HL-60 (cell line): ENCODE results near the gene GNA14.

Source experiments
- DNase-seq, 2 experiments: peaks; one replicate each; pipeline ENCODE4 v3.0.0-alpha.2; 2010 to 2020; ENCODE audit warnings: low read depth in 1 of 2, low spot score in 1 of 2
- H3K27ac ChIP-seq: fragments of 250-450 bp; sonication (Bioruptor Pico); replicated peaks from 2 replicates; pipeline ENCODE4 v1.5.1; 2020; ENCODE audit warnings: mild to moderate bottlenecking, moderate library complexity
- H3K27me3 ChIP-seq: fragments of 250-450 bp; sonication (Bioruptor Pico); 2 replicates; pipeline ENCODE4 v1.5.1; 2021; ENCODE audit warnings: mild to moderate bottlenecking, moderate library complexity; ENCODE audit not compliant: insufficient read depth, poor library complexity, severe bottlenecking
- H3K4me3 ChIP-seq: replicated peaks from 2 replicates; pipeline ENCODE4 v1.5.1; 2011; ENCODE audit warnings: mild to moderate bottlenecking, control low read depth, low read length; ENCODE audit not compliant: insufficient read depth
- GABPA ChIP-seq: IDR thresholded peaks from 2 replicates; pipeline ENCODE4 v1.6.1; 2012; ENCODE audit warnings: low read depth
- POLR2AphosphoS5 ChIP-seq: IDR thresholded peaks from 2 replicates; pipeline ENCODE4 v1.6.1; 2012; ENCODE audit warnings: low read depth
- SPI1 ChIP-seq: IDR thresholded peaks from 2 replicates; pipeline ENCODE4 v1.6.1; 2012; ENCODE audit warnings: low read depth, mild to moderate bottlenecking, borderline replicate concordance
- TF ChIP-seq, protein P1 (sequence below): IDR thresholded peaks from one replicate; pipeline ENCODE4 v1.5.1; 2011; ENCODE audit warnings: low read length, control low read depth, inconsistent platforms; ENCODE audit not compliant: insufficient read depth
- TF ChIP-seq, protein P2 (sequence below): IDR thresholded peaks from 2 replicates; pipeline ENCODE4 v1.6.1; 2012; ENCODE audit warnings: low read depth; ENCODE audit not compliant: insufficient replicate concordance

The GNA14 gene

DNA sequence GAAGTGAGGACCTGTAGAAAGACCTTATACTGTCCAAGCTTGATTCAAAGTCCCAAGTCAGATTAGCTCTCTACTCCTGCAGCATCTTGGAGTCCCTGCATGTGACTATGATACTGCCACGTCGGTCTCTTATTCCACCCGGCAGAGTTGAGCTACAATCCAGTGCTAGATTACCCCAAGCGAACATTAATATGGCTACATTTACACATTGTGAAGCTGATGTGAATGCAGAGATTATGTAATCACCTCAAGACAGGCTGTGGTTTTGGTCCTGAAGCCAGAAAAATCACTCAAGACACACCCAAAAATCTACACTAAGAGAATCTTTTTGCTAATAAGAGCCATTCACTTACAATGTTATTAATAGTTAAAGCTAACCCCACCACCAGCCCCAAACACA is 116.7 kb downstream of the GNA14 start:
- H3K27me3 ChIP-seq, result no peaks in the 10 kb centered on the region
- H3K4me3 ChIP-seq, result no peak overlapping the region
- H3K27ac ChIP-seq, result no peak overlapping the region
- DNase-seq, result no peak
- TF ChIP-seq, protein P1, sequence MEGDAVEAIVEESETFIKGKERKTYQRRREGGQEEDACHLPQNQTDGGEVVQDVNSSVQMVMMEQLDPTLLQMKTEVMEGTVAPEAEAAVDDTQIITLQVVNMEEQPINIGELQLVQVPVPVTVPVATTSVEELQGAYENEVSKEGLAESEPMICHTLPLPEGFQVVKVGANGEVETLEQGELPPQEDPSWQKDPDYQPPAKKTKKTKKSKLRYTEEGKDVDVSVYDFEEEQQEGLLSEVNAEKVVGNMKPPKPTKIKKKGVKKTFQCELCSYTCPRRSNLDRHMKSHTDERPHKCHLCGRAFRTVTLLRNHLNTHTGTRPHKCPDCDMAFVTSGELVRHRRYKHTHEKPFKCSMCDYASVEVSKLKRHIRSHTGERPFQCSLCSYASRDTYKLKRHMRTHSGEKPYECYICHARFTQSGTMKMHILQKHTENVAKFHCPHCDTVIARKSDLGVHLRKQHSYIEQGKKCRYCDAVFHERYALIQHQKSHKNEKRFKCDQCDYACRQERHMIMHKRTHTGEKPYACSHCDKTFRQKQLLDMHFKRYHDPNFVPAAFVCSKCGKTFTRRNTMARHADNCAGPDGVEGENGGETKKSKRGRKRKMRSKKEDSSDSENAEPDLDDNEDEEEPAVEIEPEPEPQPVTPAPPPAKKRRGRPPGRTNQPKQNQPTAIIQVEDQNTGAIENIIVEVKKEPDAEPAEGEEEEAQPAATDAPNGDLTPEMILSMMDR, result no peak
- no peak for TF ChIP-seq GABPA
- TF ChIP-seq, protein P2, sequence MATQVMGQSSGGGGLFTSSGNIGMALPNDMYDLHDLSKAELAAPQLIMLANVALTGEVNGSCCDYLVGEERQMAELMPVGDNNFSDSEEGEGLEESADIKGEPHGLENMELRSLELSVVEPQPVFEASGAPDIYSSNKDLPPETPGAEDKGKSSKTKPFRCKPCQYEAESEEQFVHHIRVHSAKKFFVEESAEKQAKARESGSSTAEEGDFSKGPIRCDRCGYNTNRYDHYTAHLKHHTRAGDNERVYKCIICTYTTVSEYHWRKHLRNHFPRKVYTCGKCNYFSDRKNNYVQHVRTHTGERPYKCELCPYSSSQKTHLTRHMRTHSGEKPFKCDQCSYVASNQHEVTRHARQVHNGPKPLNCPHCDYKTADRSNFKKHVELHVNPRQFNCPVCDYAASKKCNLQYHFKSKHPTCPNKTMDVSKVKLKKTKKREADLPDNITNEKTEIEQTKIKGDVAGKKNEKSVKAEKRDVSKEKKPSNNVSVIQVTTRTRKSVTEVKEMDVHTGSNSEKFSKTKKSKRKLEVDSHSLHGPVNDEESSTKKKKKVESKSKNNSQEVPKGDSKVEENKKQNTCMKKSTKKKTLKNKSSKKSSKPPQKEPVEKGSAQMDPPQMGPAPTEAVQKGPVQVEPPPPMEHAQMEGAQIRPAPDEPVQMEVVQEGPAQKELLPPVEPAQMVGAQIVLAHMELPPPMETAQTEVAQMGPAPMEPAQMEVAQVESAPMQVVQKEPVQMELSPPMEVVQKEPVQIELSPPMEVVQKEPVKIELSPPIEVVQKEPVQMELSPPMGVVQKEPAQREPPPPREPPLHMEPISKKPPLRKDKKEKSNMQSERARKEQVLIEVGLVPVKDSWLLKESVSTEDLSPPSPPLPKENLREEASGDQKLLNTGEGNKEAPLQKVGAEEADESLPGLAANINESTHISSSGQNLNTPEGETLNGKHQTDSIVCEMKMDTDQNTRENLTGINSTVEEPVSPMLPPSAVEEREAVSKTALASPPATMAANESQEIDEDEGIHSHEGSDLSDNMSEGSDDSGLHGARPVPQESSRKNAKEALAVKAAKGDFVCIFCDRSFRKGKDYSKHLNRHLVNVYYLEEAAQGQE, result no peak
- TF ChIP-seq SPI1, result no peak
- TF ChIP-seq POLR2AphosphoS5, result no peak

DNA sequence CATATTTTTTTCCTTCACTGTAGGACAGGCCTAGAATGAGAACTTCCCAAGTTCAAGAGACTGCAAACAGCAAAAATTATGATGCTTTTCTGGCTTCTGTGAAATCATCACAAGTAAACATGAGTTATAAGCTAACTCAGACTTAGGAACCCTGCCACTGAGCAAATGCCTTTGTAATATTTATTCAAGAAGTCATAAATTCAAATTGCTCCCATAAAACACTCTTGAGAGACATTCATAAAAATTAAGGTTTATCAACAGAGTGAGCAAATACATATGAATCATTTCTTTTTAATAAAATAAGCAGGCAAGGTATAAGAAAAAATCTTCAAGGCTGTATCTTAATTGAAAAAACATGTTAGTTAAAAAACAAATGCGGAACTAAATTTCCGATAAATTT is 124.2 kb downstream of the GNA14 start:
- H3K27ac ChIP-seq, result no peak overlapping the region
- TF ChIP-seq GABPA, result no peak
- TF ChIP-seq, protein P1, result no peak
- TF ChIP-seq SPI1, result no peak
- TF ChIP-seq POLR2AphosphoS5, result no peak
- TF ChIP-seq, protein P2, result no peak
- DNase-seq, result no peak
- no peak overlapping the region for H3K4me3 ChIP-seq
- no peaks in the 10 kb centered on the region for H3K27me3 ChIP-seq

DNA sequence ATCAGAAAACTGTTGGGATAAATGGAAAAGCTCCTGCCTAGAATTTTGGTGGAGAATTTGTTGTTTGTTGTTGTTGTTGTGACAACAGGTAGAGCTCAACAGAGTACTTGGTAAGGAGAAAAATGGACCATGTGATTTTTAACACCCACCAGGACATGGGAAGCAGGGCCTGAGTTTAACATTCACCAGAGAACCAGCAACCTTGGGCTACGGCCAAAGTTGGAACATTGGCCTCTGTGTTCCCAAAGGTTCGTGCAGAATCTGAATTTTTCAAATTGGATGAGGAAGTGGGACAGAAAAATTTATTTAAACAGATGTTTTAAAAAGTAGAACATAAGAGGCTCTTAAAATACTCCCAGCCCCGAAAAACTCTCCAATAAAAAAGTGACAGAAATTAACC is 127.0 kb downstream of the GNA14 start:
- Histone ChIP-seq H3K27me3 (no peaks in the 10 kb centered on the region), H3K27ac (no peak overlapping the region), H3K4me3 (no peak overlapping the region)
- no peak for DNase-seq
- TF ChIP-seq GABPA (no peak), POLR2AphosphoS5 (no peak), SPI1 (no peak)
- TF ChIP-seq, protein P1, result no peak
- TF ChIP-seq, protein P2, result no peak
